Activated CD4-positive, alpha-beta T cell treated with anti-CD3 and anti-CD28 coated beads for 48 hours (primary cell): ENCODE results near the gene SAPCD2.
"Not testable (repeated sequence)": the region's sequence is repeated elsewhere in the genome, so short reads cannot be mapped to it uniquely, and the experiment has no call there.

Experiments
- DNase-seq: peaks from one replicate; pipeline ENCODE4 v3.0.0-alpha.2; 2020

SAPCD2 gene

GRCh38 chr9:137064027-137064879 is 6.1 kb downstream of the SAPCD2 start:
- peak; percentile 75 for DNase-seq

- DNase-seq = no peak
Observed at GRCh38 chr9:137063311-137064026, 6.9 kb downstream of the SAPCD2 start.

GRCh38 chr9:137062798-137063197 is 7.6 kb downstream of the SAPCD2 start:
- not testable (repeated sequence) for DNase-seq

- DNase-seq = no peak
Observed at GRCh38 chr9:137062384-137062783, 8.0 kb downstream of the SAPCD2 start.

- no peak for DNase-seq
Observed at GRCh38 chr9:137058521-137059234, 11.7 kb downstream of the SAPCD2 start.

- DNase-seq = no peak
Observed at GRCh38 chr9:137057545-137057944, 12.8 kb downstream of the SAPCD2 start.

- DNase-seq = no peak
Observed at GRCh38 chr9:137056739-137057415, 13.5 kb downstream of the SAPCD2 start.

GRCh38 chr9:137055385-137056364 is 14.7 kb downstream of the SAPCD2 start:
- no peak for DNase-seq

- DNase-seq = no peak
Observed at GRCh38 chr9:137054932-137055384, 15.4 kb downstream of the SAPCD2 start.

- peak; percentile 37 for DNase-seq
Observed at GRCh38 chr9:137053944-137054931, 16.1 kb downstream of the SAPCD2 start, which contains the start of gene ENTPD2. Gene ENTPD2 (minus strand): TSS chr9:137054061. CDS start chr9:137053997, 64 bp downstream.

- DNase-seq = no peak
Observed at GRCh38 chr9:137052998-137053943, 17.1 kb downstream of the SAPCD2 start.

GRCh38 chr9:137052293-137052692 is 18.1 kb downstream of the SAPCD2 start:
- DNase-seq = no peak

- DNase-seq = no peak
Observed at GRCh38 chr9:137051145-137051724, 19.1 kb downstream of the SAPCD2 start.

GRCh38 chr9:137050570-137050969 is 19.8 kb downstream of the SAPCD2 start:
- no peak for DNase-seq

- DNase-seq = peak; percentile 85
Observed at GRCh38 chr9:137049544-137050449, 20.6 kb downstream of the SAPCD2 start.

- DNase-seq = no peak
Observed at GRCh38 chr9:137048655-137049543, 21.5 kb downstream of the SAPCD2 start.
